ENCODE results near the gene LIN7C. TPM values are rescaled to one million over a fixed set of nuclear protein-coding genes. Genes with fewer than 3 reads are reported as not detected.

LIN7C gene
- total and polyA plus RNA-seq, 9 of the 15 experiments (the other 6 are each of a cell fraction or from before 2014, with no cell fraction given), result 10.8 to 52.7 (median 21.5) TPM

DNA sequence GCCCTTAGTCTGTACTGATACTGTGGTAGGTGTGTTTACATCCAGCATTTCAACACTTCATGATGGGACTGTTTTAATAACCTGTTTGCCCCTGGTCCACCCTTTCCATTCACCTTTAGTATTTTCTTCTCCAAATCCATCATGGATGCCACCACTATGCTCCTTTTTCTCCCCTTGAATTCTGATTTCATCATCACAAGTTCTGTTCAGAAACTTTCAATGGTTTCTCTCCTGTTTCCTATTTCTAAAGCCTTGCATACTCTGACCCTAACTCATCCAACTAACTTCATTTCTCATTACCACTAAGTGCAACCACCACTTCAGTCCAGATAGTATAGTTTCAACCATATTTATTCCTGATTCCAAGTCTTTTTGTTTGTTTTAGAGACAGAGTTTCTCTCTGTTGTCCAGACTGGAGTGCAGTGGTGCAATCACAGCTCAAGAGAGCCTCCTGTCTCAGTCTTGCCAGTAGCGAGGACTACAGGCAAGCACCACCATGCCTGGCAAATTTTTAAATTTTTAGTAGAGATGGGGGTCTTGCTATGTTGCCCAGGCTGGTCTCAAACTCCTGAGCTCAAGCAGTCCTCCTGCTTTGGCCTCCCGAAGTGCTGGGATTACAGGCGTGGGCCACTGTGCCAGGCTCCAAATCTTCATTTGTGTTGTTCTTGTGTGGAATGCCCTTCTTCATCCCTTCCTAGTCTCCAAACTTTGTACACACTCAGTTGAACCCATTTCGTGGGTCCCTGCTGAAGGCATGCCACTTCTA lies 1.2 kb upstream of the LIN7C start:
- H2AFZ ChIP-seq (ENCODE audit: low read depth, low read length), result peak overlapping the region; percentile 100; the same call in 1 of the 2 replicates
- peak overlapping the region; percentile 100 for H3K4me2 ChIP-seq (ENCODE audit: insufficient read depth, low read length)
- peaks cover 12% of the 10 kb centered on the region for H3K36me3 ChIP-seq (ENCODE audit: control insufficient read depth, insufficient read depth, low read length)
- peak overlapping the region in 1 of 2 experiments; percentile 100; a peak in 2 of 4 replicates for H3K9ac ChIP-seq (ENCODE audit: insufficient read depth in 1 of 2, low read depth in 2 of 2, low read length in 2 of 2)
- peak overlapping the region; percentile 98; the same call in 1 of the 3 replicates for H3K27ac ChIP-seq (ENCODE audit: extremely low read depth, low read depth, low read length)
- ATAC-seq, result no peak
- 79% methylated on average over 4 of the region's 4 CpGs for WGBS (ENCODE audit: insufficient coverage, low coverage, missing lambda C conversion rate)
- H3K79me2 ChIP-seq (ENCODE audit: control insufficient read depth, insufficient read depth, low read length), result peaks cover 44% of the 10 kb centered on the region
- no peaks in the 10 kb centered on the region for H4K20me1 ChIP-seq (replicated peaks; ENCODE audit: control insufficient read depth, insufficient read depth, low read length)
- peak overlapping the region; percentile 68 for H3K4me3 ChIP-seq
- TF ChIP-seq, protein P1, sequence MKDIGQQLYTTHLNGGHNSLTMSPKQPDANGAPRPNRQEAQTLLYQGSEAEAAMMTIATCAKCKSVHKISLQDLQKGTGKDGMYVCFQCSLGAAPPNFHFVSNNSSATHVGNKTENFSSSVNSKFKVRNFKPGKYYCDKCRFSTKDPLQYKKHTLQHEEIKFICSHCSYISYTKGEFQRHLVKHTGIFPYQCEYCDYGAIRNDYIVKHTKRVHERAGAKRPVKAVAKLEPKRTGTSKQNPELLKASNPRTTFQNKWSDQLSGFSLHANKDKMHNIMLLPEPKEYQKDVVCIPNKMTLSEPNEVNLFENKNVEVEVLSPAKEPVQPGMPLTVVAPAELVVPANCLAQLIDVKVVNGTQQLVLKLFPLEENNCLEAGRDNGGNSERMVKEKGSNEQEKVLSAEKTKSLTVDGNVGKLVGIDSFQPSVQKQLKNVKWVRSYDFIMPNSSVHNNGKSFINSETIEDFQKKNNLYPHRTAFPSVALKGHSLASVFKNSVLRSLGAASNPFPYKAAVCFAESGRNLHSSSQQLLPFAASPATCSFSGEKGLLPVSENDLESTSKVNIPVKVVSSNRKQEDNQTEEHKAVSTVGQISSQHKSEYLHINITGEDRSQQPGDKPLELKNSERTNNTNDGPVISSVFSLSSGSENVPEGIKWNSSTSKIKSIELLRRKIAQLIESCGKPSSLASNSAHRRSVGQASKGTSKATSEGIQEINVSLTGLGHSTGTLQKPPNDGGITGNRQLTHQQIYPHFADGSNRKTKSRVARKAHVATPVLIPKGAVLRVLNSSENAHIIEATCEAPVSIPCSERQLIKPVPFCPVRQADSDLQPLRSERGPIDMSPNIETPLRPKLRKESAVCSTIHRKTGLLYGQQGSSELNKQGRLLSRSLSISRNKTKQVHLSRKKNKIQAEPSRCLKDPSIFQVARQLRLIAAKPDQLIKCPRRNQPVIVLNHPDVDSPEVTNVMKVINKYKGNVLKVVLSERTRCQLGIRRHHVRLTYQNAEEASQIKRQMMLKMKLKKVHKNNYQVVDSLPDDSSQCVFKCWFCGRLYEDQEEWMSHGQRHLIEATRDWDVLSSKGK (CRISPR knock-in tag; IDR thresholded peaks at IDR 0.05), result no peak
- TF ChIP-seq, protein P2, sequence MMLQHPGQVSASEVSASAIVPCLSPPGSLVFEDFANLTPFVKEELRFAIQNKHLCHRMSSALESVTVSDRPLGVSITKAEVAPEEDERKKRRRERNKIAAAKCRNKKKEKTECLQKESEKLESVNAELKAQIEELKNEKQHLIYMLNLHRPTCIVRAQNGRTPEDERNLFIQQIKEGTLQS (IDR thresholded peaks at IDR 0.05), result peak; percentile 74
- TF ChIP-seq, protein P2 (CRISPR knock-in tag; conservative IDR thresholded peaks at IDR 0.05), result no peak
- TF ChIP-seq CEBPG (CRISPR knock-in tag; IDR thresholded peaks at IDR 0.05) (no peak), CEBPG (tag; conservative IDR thresholded peaks at IDR 0.05 in 1 of 2, IDR thresholded peaks at IDR 0.05 in 1 of 2) (peak; percentile 44 to 54; a peak in 3 of 4 replicates), ZNF121 (CRISPR knock-in tag; conservative IDR thresholded peaks at IDR 0.05) (peak; percentile 29; the same call in 1 of the 2 replicates), CEBPB (tag; IDR thresholded peaks at IDR 0.05) (peak; percentile 61)
- TF ChIP-seq, protein P3, sequence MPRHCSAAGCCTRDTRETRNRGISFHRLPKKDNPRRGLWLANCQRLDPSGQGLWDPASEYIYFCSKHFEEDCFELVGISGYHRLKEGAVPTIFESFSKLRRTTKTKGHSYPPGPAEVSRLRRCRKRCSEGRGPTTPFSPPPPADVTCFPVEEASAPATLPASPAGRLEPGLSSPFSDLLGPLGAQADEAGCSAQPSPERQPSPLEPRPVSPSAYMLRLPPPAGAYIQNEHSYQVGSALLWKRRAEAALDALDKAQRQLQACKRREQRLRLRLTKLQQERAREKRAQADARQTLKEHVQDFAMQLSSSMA (CRISPR knock-in tag; IDR thresholded peaks at IDR 0.05), result no peak
- no peaks in the 10 kb centered on the region for H3K27me3 ChIP-seq (ENCODE audit: control insufficient read depth in 2 of 2, insufficient read depth in 2 of 2, low read length in 2 of 2)
- ChIA-PET CTCF (ENCODE audit: low intra/inter-chr PET ratio) (no interaction called here), POLR2A (interaction anchor here (0.6 to 1.3 kb wide), 3 partner anchors 10 to 121 kb away, joined by 3 read pairs; no protein-coding TSS in a partner anchor)
- H3K9me3 ChIP-seq (replicated peaks; ENCODE audit: control insufficient read depth, insufficient read depth, low read depth, low read length), result no peaks in the 10 kb centered on the region
- peaks cover 7 to 9% of the 10 kb centered on the region in 2 experiments for H3K4me1 ChIP-seq (replicated peaks in 1 of 2; ENCODE audit: control insufficient read depth in 2 of 2, insufficient read depth in 2 of 2, low read length in 2 of 2)
- no peaks in the 10 kb centered on the region for H3K9me1 ChIP-seq (ENCODE audit: control insufficient read depth, insufficient read depth, low read length)
- intact Hi-C loops (cut with micrococcal nuclease) (no loop called here), in situ Hi-C loops (cut with MboI) (no loop called here)
- no peak for DNase-seq (ENCODE audit: extremely low read depth in 1 of 4, low spot score in 3 of 4)
- FAIRE-seq, result no peak
- BruUV-seq (replicated peaks), result no TSS peak
